ENCODE data around the gene AKR1C1. TPM values are rescaled to one million over a fixed set of nuclear protein-coding genes. Genes with fewer than 3 reads are reported as not detected.
"Not testable (repeated sequence)": the region's sequence is repeated elsewhere in the genome, so short reads cannot be mapped to it uniquely, and the experiment has no call there.

AKR1C1 gene
- total and polyA plus RNA-seq, 2 of the 13 experiments (the other 11 are each of a cell fraction or from before 2014, with no cell fraction given): 948 to 2,238 TPM

- peak; percentile 81 for TF ChIP-seq ZNF362 (CRISPR knock-in tag; IDR thresholded peaks at IDR 0.05; ENCODE audit: borderline replicate concordance)
- peak; percentile 56; the same call in 1 of the 2 replicates for TF ChIP-seq THAP11 (CRISPR knock-in tag; IDR thresholded peaks at IDR 0.05)
- peak in 1 of 2 experiments; percentile 31; a peak in 1 of 4 replicates for TF ChIP-seq ATF4 (CRISPR knock-in tag; IDR thresholded peaks at IDR 0.05)
- peak; percentile 84 for TF ChIP-seq HMG20A (CRISPR knock-in tag; IDR thresholded peaks at IDR 0.05; ENCODE audit: borderline replicate concordance)
- TF ChIP-seq CEBPG (CRISPR knock-in tag; IDR thresholded peaks at IDR 0.05): peak; percentile 96
- TF ChIP-seq ZNF331 (CRISPR knock-in tag; IDR thresholded peaks at IDR 0.05): peak; percentile 57; the same call in 1 of the 2 replicates
- TF ChIP-seq NCOA2 (CRISPR knock-in tag; IDR thresholded peaks at IDR 0.05): peak; percentile 87
- peak; percentile 12; the same call in 1 of the 2 replicates for TF ChIP-seq KDM6A (CRISPR knock-in tag; IDR thresholded peaks at IDR 0.05; ENCODE audit: low read depth)
- TF ChIP-seq SMAD3 (CRISPR knock-in tag; IDR thresholded peaks at IDR 0.05): 0 out of 2 replicates have a peak, but pooled peaks have one; percentile 21
- TF ChIP-seq SMC3 (IDR thresholded peaks at IDR 0.05; ENCODE audit: low read length): peak; percentile 31; the same call in 1 of the 2 replicates
- peak; percentile 73; the same call in 1 of the 2 replicates for TF ChIP-seq ZGPAT (CRISPR knock-in tag; IDR thresholded peaks at IDR 0.05)
- not testable (repeated sequence) for TF ChIP-seq GABPA (IDR thresholded peaks at IDR 0.05; ENCODE audit: low read depth, low read length); FOXP1 (IDR thresholded peaks at IDR 0.05); SOX6 (IDR thresholded peaks at IDR 0.05)
- TF ChIP-seq GABPA (CRISPR knock-in tag; IDR thresholded peaks at IDR 0.05; ENCODE audit: low read depth): peak; percentile 17; the same call in 1 of the 2 replicates
- peak; percentile 77; the same call in 1 of the 2 replicates for TF ChIP-seq ZBTB7B (CRISPR knock-in tag; IDR thresholded peaks at IDR 0.05)
- peak; percentile 57 to 83 for TF ChIP-seq MAFK (conservative IDR thresholded peaks at IDR 0.05 in 1 of 2, IDR thresholded peaks at IDR 0.05 in 1 of 2; ENCODE audit: low read length in 2 of 2)
- peak; percentile 63; the same call in 1 of the 2 replicates for TF ChIP-seq BCL6 (CRISPR knock-in tag; IDR thresholded peaks at IDR 0.05)
- TF ChIP-seq ZNF792 (CRISPR knock-in tag; IDR thresholded peaks at IDR 0.05): 0 out of 2 replicates have a peak, but pooled peaks have one; percentile 31
- TF ChIP-seq PHF21A (CRISPR knock-in tag; IDR thresholded peaks at IDR 0.05): peak; percentile 43; the same call in 1 of the 2 replicates
- TF ChIP-seq SAP130 (CRISPR knock-in tag; IDR thresholded peaks at IDR 0.05; ENCODE audit: low read depth): peak; percentile 73
- TF ChIP-seq PHF5A (CRISPR knock-in tag; IDR thresholded peaks at IDR 0.05; ENCODE audit: low read depth, unreplicated experiment): peak; percentile 40
- 0 out of 2 replicates have a peak, but pooled peaks have one; percentile 33 for TF ChIP-seq ZNF24 (IDR thresholded peaks at IDR 0.05)
- TF ChIP-seq KLF16 (CRISPR knock-in tag; IDR thresholded peaks at IDR 0.05): 0 out of 4 replicates have a peak, but pooled peaks of 1 of the 2 experiments have one; percentile 59
- peak; percentile 88 for TF ChIP-seq FOXP1 (CRISPR knock-in tag; IDR thresholded peaks at IDR 0.05)
- TF ChIP-seq MAFF (IDR thresholded peaks at IDR 0.05; ENCODE audit: low read depth, low read length): peak; percentile 78
- peak; percentile 99 for TF ChIP-seq SOX6 (CRISPR knock-in tag; IDR thresholded peaks at IDR 0.05)
Observed at GRCh38 chr10:5008857-5009548, 45.8 kb downstream of the AKR1C1 start (continued).

Data from HepG2 (cell line).